ENCODE data around the gene GFAP. TPM values are rescaled to one million over a fixed set of nuclear protein-coding genes. Genes with fewer than 3 reads are reported as not detected.

GFAP gene
- total RNA-seq, 1 donor from 2014 or later: not detected

DNA sequence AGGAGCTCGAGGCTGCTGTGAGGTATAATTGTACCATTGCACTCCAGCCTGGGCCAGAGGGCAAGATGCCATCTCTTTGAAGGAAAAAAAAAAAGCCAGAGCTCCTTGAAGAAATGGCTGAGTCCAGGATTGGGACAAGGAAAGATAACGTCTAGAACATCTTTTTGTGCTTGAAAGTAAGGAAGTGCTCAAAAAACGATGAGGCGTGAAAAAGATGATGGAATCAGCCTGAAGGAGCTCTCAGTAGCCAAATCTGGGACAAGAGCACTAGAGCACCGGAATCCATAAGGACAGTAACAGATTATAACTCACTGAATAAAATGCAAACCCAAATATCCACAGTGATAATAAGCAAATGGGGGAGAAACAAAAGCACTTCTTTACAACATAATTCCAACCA, 38.2 kb downstream of the GFAP start:
- H3K4me1 Mint-ChIP-seq (ENCODE audit: low read depth, unreplicated experiment): peaks cover 2% of the 10 kb centered on the region
- no peaks in the 10 kb centered on the region for H3K9me3 Mint-ChIP-seq (ENCODE audit: unreplicated experiment)
- peaks cover 2% of the 10 kb centered on the region for H3K27me3 Mint-ChIP-seq (ENCODE audit: unreplicated experiment)
- H3K36me3 Mint-ChIP-seq (ENCODE audit: unreplicated experiment): no peaks in the 10 kb centered on the region
- DNase-seq: no peak
- TF ChIP-seq, protein P1, sequence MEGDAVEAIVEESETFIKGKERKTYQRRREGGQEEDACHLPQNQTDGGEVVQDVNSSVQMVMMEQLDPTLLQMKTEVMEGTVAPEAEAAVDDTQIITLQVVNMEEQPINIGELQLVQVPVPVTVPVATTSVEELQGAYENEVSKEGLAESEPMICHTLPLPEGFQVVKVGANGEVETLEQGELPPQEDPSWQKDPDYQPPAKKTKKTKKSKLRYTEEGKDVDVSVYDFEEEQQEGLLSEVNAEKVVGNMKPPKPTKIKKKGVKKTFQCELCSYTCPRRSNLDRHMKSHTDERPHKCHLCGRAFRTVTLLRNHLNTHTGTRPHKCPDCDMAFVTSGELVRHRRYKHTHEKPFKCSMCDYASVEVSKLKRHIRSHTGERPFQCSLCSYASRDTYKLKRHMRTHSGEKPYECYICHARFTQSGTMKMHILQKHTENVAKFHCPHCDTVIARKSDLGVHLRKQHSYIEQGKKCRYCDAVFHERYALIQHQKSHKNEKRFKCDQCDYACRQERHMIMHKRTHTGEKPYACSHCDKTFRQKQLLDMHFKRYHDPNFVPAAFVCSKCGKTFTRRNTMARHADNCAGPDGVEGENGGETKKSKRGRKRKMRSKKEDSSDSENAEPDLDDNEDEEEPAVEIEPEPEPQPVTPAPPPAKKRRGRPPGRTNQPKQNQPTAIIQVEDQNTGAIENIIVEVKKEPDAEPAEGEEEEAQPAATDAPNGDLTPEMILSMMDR (IDR thresholded peaks at IDR 0.05; ENCODE audit: partially characterized antibody, unreplicated experiment): no peak
- no peak overlapping the region for H3K27ac Mint-ChIP-seq (ENCODE audit: unreplicated experiment)
- no peak overlapping the region for H3K4me3 Mint-ChIP-seq (ENCODE audit: unreplicated experiment)

DNA sequence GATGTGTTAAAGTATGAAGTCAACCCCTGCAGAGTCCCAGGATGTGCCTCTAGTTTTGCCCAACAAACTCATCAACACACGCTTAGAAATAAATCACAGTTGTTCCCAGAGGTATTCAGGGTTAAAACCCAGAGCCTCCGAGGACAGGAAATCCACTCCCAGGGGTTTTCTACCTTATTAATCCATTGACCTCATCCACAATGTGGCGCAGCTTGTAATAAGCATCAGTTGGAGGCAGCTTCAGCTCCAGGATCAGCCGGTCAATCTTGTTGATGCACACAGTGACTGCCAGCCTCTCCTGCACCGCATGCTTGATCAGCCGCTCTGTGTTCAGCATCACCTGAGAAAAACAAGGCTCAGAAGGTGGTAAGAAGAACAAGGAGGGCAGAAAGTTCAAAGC, 39.5 kb downstream of the GFAP start:
- Mint-ChIP-seq H3K4me3 (ENCODE audit: unreplicated experiment) (no peak overlapping the region), H3K4me1 (ENCODE audit: low read depth, unreplicated experiment) (peaks cover 2% of the 10 kb centered on the region), H3K27ac (ENCODE audit: unreplicated experiment) (no peak overlapping the region), H3K9me3 (ENCODE audit: unreplicated experiment) (no peaks in the 10 kb centered on the region), H3K27me3 (ENCODE audit: unreplicated experiment) (peaks cover 2% of the 10 kb centered on the region), H3K36me3 (ENCODE audit: unreplicated experiment) (no peaks in the 10 kb centered on the region)
- DNase-seq: no peak
- TF ChIP-seq, protein P1 (IDR thresholded peaks at IDR 0.05; ENCODE audit: partially characterized antibody, unreplicated experiment): no peak

DNA sequence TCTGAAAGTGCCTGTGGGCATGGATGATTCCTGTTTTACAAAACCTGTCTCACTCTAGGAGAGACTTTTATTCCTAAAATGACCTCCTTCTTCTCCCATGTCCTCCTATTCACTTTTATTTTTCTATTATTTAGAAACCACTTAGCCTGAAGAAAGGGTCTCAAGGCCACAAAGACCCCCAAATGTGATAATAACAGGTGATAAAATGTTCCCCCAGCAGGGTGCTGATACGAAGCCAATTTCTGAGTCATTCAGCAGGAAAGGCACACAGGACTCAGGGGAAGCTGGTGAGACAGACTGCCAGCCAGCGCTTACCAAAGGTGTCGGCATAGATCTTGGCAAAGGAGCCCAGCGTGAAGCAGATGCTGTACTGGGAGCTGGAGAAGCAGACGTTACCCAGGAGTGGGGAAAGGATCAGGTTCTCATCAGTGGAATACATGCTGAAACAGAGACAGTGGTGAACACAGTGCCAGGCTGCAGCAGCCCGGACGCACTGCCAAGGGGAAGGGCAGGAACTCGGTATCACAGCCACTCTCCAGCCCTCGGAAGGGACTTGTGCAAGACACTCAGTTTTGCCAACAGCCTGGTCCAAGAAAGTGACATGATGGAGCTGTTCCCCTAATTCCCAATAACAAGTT, 43.0 kb downstream of the GFAP start:
- peaks cover 2% of the 10 kb centered on the region for H3K27me3 Mint-ChIP-seq (ENCODE audit: unreplicated experiment)
- no peak overlapping the region for H3K4me3 Mint-ChIP-seq (ENCODE audit: unreplicated experiment)
- no peaks in the 10 kb centered on the region for H3K4me1 Mint-ChIP-seq (ENCODE audit: low read depth, unreplicated experiment)
- no peak overlapping the region for H3K27ac Mint-ChIP-seq (ENCODE audit: unreplicated experiment)
- no peaks in the 10 kb centered on the region for H3K36me3 Mint-ChIP-seq (ENCODE audit: unreplicated experiment)
- no peaks in the 10 kb centered on the region for H3K9me3 Mint-ChIP-seq (ENCODE audit: unreplicated experiment)
- TF ChIP-seq, protein P1 (IDR thresholded peaks at IDR 0.05; ENCODE audit: partially characterized antibody, unreplicated experiment): no peak
- no peak for DNase-seq

DNA sequence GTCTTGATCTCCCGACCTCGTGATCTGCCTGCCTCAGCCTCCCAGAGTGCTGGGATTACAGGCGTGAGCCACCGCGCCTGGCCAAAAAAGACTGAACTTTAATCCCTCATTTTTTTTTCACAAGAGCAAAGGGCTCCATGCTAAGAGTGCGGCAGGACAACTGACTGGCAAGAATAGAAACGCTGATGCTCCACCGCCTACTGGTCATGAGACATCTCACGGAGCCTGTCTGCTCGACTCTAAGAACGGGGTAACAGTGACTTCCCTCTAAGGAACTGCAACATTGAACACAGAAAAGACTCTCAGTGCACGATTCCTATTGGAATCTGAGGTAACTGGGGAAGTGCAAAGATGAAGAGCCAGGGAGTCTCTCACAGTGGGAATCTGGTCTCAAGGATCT, 43.7 kb downstream of the GFAP start:
- H3K27me3 Mint-ChIP-seq (ENCODE audit: unreplicated experiment): no peaks in the 10 kb centered on the region
- peak overlapping the region; percentile 25 for H3K4me3 Mint-ChIP-seq (ENCODE audit: unreplicated experiment)
- H3K9me3 Mint-ChIP-seq (ENCODE audit: unreplicated experiment): no peaks in the 10 kb centered on the region
- H3K4me1 Mint-ChIP-seq (ENCODE audit: low read depth, unreplicated experiment): no peaks in the 10 kb centered on the region
- no peaks in the 10 kb centered on the region for H3K36me3 Mint-ChIP-seq (ENCODE audit: unreplicated experiment)
- DNase-seq: no peak
- TF ChIP-seq, protein P1 (IDR thresholded peaks at IDR 0.05; ENCODE audit: partially characterized antibody, unreplicated experiment): no peak
- H3K27ac Mint-ChIP-seq (ENCODE audit: unreplicated experiment): no peak overlapping the region

DNA sequence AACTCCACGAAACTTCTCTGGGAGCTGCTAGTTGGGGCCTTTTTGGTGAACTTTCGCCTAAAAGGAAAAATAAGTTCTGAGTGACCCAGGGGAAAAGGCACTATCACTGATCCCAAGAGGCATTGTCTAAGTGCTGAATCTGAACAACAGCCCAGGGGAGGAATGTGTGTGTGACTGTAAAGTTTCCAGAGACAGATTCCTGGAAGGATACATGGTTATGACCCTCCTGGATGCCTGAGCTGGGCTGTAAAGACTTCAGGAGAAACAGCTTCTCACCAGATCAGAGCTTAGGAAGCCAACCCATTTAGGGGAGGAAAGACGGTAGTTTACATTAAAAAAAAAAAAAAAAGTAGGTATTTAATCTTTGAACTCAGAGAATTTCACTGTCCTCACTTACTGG, 47.5 kb downstream of the GFAP start:
- TF ChIP-seq, protein P1 (IDR thresholded peaks at IDR 0.05; ENCODE audit: partially characterized antibody, unreplicated experiment): no peak
- Mint-ChIP-seq H3K27me3 (ENCODE audit: unreplicated experiment) (no peaks in the 10 kb centered on the region), H3K36me3 (ENCODE audit: unreplicated experiment) (no peaks in the 10 kb centered on the region), H3K4me1 (ENCODE audit: low read depth, unreplicated experiment) (no peaks in the 10 kb centered on the region), H3K4me3 (ENCODE audit: unreplicated experiment) (no peak overlapping the region), H3K27ac (ENCODE audit: unreplicated experiment) (no peak overlapping the region), H3K9me3 (ENCODE audit: unreplicated experiment) (no peaks in the 10 kb centered on the region)
- DNase-seq: no peak
